Smooth muscle cell of the coronary artery (primary cell): ENCODE data around the gene RAB17. TPM values are rescaled to one million over a fixed set of nuclear protein-coding genes. Genes with fewer than 3 reads are reported as not detected.

Experiments used
- total RNA-seq: library from RNA; depleted of rRNA; stranded (reverse); fragments of >200 nt; gene quantifications from 2 replicates; pipeline ENCODE4 v1.2.3, GENCODE V29; 2014; ENCODE audit warnings: low replicate concordance

Gene RAB17, protein sequence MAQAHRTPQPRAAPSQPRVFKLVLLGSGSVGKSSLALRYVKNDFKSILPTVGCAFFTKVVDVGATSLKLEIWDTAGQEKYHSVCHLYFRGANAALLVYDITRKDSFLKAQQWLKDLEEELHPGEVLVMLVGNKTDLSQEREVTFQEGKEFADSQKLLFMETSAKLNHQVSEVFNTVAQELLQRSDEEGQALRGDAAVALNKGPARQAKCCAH
- total RNA-seq = 0.45 TPM in 1 of 2 replicates, not detected in the other

DNA sequence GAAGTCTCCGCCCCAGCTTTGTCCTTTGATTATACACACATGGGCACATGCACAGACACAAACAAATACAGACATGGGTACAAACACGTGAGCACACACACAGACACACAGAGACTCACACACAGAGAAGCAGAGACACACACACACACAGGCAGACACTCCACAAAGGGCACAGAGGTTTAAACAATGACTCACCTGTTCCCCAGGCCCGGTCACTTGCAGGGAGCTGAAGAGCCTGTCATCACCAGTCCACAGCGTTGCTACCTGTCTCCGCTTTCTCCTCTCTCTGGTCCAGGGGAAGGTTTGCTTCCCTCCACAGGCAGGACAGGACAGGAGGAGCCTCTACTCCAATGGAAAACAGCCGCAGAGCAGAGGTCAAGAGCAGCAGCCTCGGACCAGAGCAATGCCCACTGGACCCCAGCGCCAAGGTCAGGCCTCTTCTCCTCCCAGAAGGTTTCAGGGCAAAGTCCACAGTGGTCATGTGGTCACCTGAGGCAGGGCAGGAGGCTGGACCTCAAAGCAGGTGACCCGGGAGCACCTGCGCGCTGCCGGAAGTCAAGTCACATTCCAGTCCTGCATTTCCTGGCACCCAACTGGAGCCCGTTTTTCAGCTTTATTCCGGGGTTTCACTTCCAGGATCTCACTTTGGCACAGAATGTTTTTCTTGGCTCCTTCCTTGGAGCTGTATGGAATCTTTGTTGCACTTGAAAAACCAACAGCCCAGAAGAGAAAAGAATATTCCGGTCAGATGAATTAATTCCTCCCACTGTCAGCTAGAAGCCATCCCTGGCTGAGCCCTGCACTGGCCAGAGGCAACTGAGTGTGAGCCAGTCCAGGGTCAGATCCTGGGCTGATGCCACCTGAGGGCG is at the start of gene RAB17:
RAB17 (minus strand) TSS at position 463 of the 869 bp plus-strand sequence. CDS start 4,580 bp downstream, outside the sequence.

DNA sequence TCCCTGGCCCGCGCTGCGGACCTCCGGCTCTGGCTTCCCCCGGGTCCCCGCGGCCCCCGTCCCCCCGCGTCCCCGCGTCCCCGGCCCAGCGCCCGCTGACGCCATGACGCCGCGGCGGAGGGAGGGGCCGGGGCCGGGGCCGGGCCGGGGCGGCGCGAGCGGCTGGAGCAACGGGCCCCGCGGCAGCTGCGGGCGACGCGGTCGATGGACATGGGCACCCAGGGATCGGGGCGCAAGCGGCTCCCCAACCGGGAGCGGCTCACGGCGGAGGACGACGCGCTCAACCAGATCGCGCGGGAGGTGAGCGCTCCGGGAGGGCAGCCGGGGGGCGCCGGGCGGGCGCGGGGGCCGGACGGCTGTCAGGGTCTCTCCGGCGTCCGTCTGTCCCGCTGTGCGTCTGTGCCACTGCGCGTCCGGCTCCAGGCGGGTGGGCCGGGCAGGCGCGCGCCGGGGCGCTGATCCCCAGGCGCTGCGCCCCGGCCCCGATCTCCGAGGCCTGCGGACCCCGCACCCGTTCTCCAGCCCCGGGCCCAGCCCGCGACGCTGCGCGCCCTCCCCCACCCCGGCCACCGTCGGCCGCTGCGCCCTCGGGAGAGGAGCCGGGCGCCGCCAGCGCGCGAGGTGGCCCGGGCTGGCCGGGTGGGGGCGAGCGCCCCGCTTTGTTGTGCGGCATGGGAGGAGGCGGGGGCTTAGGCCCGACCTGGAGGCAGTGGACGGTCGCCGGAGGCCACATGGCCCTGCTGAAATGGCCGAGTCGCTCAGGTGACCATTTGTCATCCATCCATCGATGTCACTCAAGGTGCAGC is 37.1 kb upstream of the RAB17 start, which contains the start of gene LRRFIP1:
LRRFIP1 (plus strand) TSS at position 147 of the 806 bp plus-strand sequence; CDS start at position 205, 58 bp downstream.

DNA sequence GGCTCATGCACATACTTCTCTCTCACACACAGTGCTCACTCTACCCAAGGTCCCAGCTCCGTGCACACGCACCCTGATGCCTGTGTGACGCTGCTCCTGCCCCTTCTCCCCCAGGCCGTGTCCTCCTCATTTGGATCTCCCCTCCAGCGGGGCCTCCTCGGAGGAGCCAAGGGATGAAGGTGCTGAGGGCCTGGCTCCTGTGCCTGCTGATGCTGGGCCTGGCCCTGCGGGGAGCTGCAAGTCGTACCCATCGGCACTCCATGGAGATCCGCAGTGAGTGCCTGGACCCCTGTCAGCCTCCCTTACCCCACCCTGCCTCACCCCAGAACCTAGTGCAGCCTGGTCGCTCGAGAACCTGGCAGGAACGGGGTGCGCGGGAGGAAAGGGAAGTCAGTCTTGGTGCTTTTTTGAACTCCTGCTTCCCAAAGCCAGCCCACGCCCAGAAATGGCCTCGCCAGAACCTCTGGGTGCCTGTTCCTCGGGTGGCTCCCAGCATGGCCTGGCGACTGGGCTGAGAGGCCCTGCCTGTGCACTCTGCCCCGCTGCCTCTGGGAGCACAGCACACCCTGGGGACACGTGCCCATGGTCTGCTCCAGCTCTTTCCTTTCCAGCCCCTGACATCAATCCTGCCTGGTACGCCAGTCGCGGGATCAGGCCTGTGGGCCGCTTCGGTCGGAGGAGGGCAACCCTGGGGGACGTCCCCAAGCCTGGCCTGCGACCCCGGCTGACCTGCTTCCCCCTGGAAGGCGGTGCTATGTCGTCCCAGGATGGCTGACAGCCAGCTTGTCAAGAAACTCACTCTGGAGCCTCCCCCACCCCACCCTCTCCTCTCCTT is 23.9 kb downstream of the RAB17 start, which contains the start of gene PRLH:
PRLH (plus strand) TSS at position 174 of the 835 bp plus-strand sequence; CDS start at position 174, 0 bp downstream.

Other genes starting within 250 kb of the RAB17 start
- gene COL6A3, start 176.6 kb downstream of the RAB17 start, total RNA-seq = 1,351 and 2,862 TPM in 2 replicates
- 0.90 and 37.0 TPM in 2 replicates for gene MLPH, start 103.5 kb downstream of the RAB17 start, total RNA-seq
- not detected in 2 replicates for gene PRLH, start 24.2 kb downstream of the RAB17 start, total RNA-seq
- 41.5 and 68.3 TPM in 2 replicates for gene LRRFIP1, start 36.9 kb upstream of the RAB17 start, total RNA-seq
- 0.12 and 0.30 TPM in 2 replicates for gene RBM44, start 208.0 kb upstream of the RAB17 start, total RNA-seq